ENCODE measurements around the gene KIAA0753. TPM values are rescaled to one million over a fixed set of nuclear protein-coding genes. Genes with fewer than 3 reads are reported as not detected.

Gene KIAA0753
- total RNA-seq, 4 donors from 2014 or later, result 8.1 to 19.6 (median 13.8) TPM

GRCh38 chr17:6567528-6568183 is 72.9 kb downstream of the KIAA0753 start:
- intact Hi-C loops (cut with DNase I; ENCODE audit: low total_unique reads), result no loop called here
- TF ChIP-seq POLR2A (IDR thresholded peaks at IDR 0.05) (no peak), CTCF (IDR thresholded peaks at IDR 0.05) (no peak)
- 42 to 56% methylated on average over 15 of the region's 15 CpGs for WGBS, 2 donors
- DNase-seq (ENCODE audit: low spot score in 2 of 2), result peak in 1 of 2 donors; percentile 55
- no peak overlapping the region for H3K4me3 ChIP-seq (ENCODE audit: low read depth, poor library complexity, severe bottlenecking)

GRCh38 chr17:6561446-6561845 is 79.1 kb downstream of the KIAA0753 start:
- TF ChIP-seq POLR2A (IDR thresholded peaks at IDR 0.05) (no peak), CTCF (IDR thresholded peaks at IDR 0.05) (no peak)
- intact Hi-C loops (cut with DNase I; ENCODE audit: low total_unique reads), result no loop called here
- H3K4me3 ChIP-seq (ENCODE audit: low read depth, poor library complexity, severe bottlenecking), result no peak overlapping the region
- DNase-seq (ENCODE audit: low spot score in 2 of 2), result no peak

GRCh38 chr17:6560496-6560895 is 80.0 kb downstream of the KIAA0753 start:
- 90 to 92% methylated on average over 3 of the region's 3 CpGs for WGBS, 2 donors
- TF ChIP-seq CTCF (IDR thresholded peaks at IDR 0.05) (no peak), POLR2A (IDR thresholded peaks at IDR 0.05) (no peak)
- no peak overlapping the region for H3K4me3 ChIP-seq (ENCODE audit: low read depth, poor library complexity, severe bottlenecking)
- intact Hi-C loops (cut with DNase I; ENCODE audit: low total_unique reads), result no loop called here
- DNase-seq (ENCODE audit: low spot score in 2 of 2), result no peak

GRCh38 chr17:6559753-6560215 is 80.7 kb downstream of the KIAA0753 start:
- peak in 1 of 2 donors; percentile 74 for DNase-seq (ENCODE audit: low spot score in 2 of 2)
- intact Hi-C loops (cut with DNase I; ENCODE audit: low total_unique reads), result no loop called here
- H3K4me3 ChIP-seq (ENCODE audit: low read depth, poor library complexity, severe bottlenecking), result no peak overlapping the region
- TF ChIP-seq POLR2A (IDR thresholded peaks at IDR 0.05) (no peak), CTCF (IDR thresholded peaks at IDR 0.05) (no peak)
- WGBS, 2 donors, result 92 to 100% methylated on average over 5 of the region's 5 CpGs

GRCh38 chr17:6558932-6559752 is 81.4 kb downstream of the KIAA0753 start:
- intact Hi-C loops (cut with DNase I; ENCODE audit: low total_unique reads), result no loop called here
- no peak overlapping the region for H3K4me3 ChIP-seq (ENCODE audit: low read depth, poor library complexity, severe bottlenecking)
- 64 to 77% methylated on average over 11 of the region's 11 CpGs for WGBS, 2 donors
- peak in 1 of 2 donors; percentile 82 for DNase-seq (ENCODE audit: low spot score in 2 of 2)
- TF ChIP-seq CTCF (IDR thresholded peaks at IDR 0.05), result no peak
- no peak for TF ChIP-seq POLR2A (IDR thresholded peaks at IDR 0.05)

All from lower leg skin (tissue), 4 donors.